GM12892 (cell line): ENCODE results near the gene LDB3.

Source experiments
- POLR2A ChIP-seq: IDR thresholded peaks from 2 replicates; pipeline ENCODE4 v1.6.1; 2011; ENCODE audit warnings: low read depth, low read length, control low read depth
- POLR2AphosphoS5 ChIP-seq: IDR thresholded peaks from 2 replicates; pipeline ENCODE4 v1.6.1; 2011; ENCODE audit warnings: low read depth, low read length, control low read depth

- TF ChIP-seq POLR2AphosphoS5 (no peak), POLR2A (no peak)
Observed at GRCh38 chr10:86753638-86754434, 85.5 kb downstream of the LDB3 start.
